GM18951 (cell line): Measurements from ENCODE around the gene ANKS6.

Experiments used
- POLR2A ChIP-seq: IDR thresholded peaks from 4 replicates; pipeline ENCODE4 v1.6.1; 2011; ENCODE audit warnings: mild to moderate bottlenecking; ENCODE audit not compliant: insufficient read length, insufficient read depth; ENCODE audit errors: extremely low read depth
- in situ Hi-C: fragments of 300-500 bp; cut with MboI; formaldehyde crosslinking; loops from one replicate; pipeline ENCODE4 v1.12.0; 2022; ENCODE audit warnings: low sequenced_read_pairs, mixed read lengths, inconsistent platforms; ENCODE audit not compliant: unreplicated experiment

Gene ANKS6

GRCh38 chr9:98808875-98809274 lies 12.5 kb upstream of the ANKS6 start:
- in situ Hi-C loops = no loop called here
- TF ChIP-seq POLR2A = no peak

- TF ChIP-seq POLR2A = no peak
- in situ Hi-C loops = no loop called here
Measured at GRCh38 chr9:98808411-98808815, 12.1 kb upstream of the ANKS6 start.

- TF ChIP-seq POLR2A = no peak
Measured at GRCh38 chr9:98807814-98808195, 11.4 kb upstream of the ANKS6 start.

GRCh38 chr9:98807070-98807813 lies 10.9 kb upstream of the ANKS6 start, which contains the start of gene GALNT12:
Gene GALNT12, plus strand, starts transcription at chr9:98807670. Its CDS starts 29 bp downstream, at chr9:98807699.
- in situ Hi-C loops = no loop called here
- peak; percentile 57 for TF ChIP-seq POLR2A

More at GRCh38 chr9:98807814-98808195, 11.4 kb upstream of the ANKS6 start:
- in situ Hi-C loops = no loop called here

- in situ Hi-C loops = no loop called here
- TF ChIP-seq POLR2A = no peak
Measured at GRCh38 chr9:98806394-98807035, 10.2 kb upstream of the ANKS6 start.

- no peak for TF ChIP-seq POLR2A
- in situ Hi-C loops = no loop called here
Measured at GRCh38 chr9:98805506-98806272, 9.3 kb upstream of the ANKS6 start.

- no peak for TF ChIP-seq POLR2A
- in situ Hi-C loops = no loop called here
Measured at GRCh38 chr9:98804083-98804482, 7.7 kb upstream of the ANKS6 start.

GRCh38 chr9:98801969-98802371 lies 5.6 kb upstream of the ANKS6 start:
- in situ Hi-C loops = no loop called here
- no peak for TF ChIP-seq POLR2A

GRCh38 chr9:98801561-98801960 lies 5.2 kb upstream of the ANKS6 start:
- no peak for TF ChIP-seq POLR2A
- in situ Hi-C loops = no loop called here

- in situ Hi-C loops = loop anchor here (25.0 kb wide), 1 partner anchor 486 kb away; no protein-coding TSS in a partner anchor
- TF ChIP-seq POLR2A = no peak
Measured at GRCh38 chr9:98798254-98798653, 1.9 kb upstream of the ANKS6 start.

GRCh38 chr9:98797491-98797890 lies 1.1 kb upstream of the ANKS6 start:
- in situ Hi-C loops = loop anchor here (25.0 kb wide), 1 partner anchor 485 kb away; no protein-coding TSS in a partner anchor

GRCh38 chr9:98795970-98796363 lies 388 bp downstream of the ANKS6 start:
- no peak for TF ChIP-seq POLR2A
- in situ Hi-C loops = loop anchor here (25.0 kb wide), 1 partner anchor 484 kb away; no protein-coding TSS in a partner anchor

More at GRCh38 chr9:98797491-98797890, 1.1 kb upstream of the ANKS6 start:
- no peak for TF ChIP-seq POLR2A
